ENCODE data around the gene TIGD1. TPM values are rescaled to one million over a fixed set of nuclear protein-coding genes. Genes with fewer than 3 reads are reported as not detected.

Gene TIGD1
- total RNA-seq, 1 experiment from 2014 or later, result 6.0 TPM

GRCh38 chr2:232587512-232587911, 37.2 kb upstream of the TIGD1 start:
- Histone ChIP-seq H3K4me3 (replicated peaks in 1 of 2; ENCODE audit: low read depth in 1 of 2, low read length in 2 of 2) (no peak overlapping the region), H2AFZ (ENCODE audit: low read depth, low read length, poor library complexity, severe bottlenecking) (no peak overlapping the region), H3K36me3 (ENCODE audit: control insufficient read depth in 1 of 2, insufficient read depth in 2 of 2, low read length in 2 of 2) (no peaks in the 10 kb centered on the region), H3K79me2 (ENCODE audit: insufficient read depth, low read length) (no peaks in the 10 kb centered on the region), H4K20me1 (ENCODE audit: insufficient read depth) (no peaks in the 10 kb centered on the region), H3K27me3 (ENCODE audit: insufficient read depth, low read length) (no peaks in the 10 kb centered on the region), H3K9ac (ENCODE audit: low read length) (no peak overlapping the region), H3K27ac (ENCODE audit: low read depth, low read length) (no peak overlapping the region), H3K4me2 (ENCODE audit: low read length) (no peak overlapping the region), H3K9me2 (ENCODE audit: insufficient read depth) (no peaks in the 10 kb centered on the region), H3K4me1 (ENCODE audit: control insufficient read depth in 1 of 2, insufficient read depth in 2 of 2, low read length in 2 of 2) (peaks cover 14 to 20% of the 10 kb centered on the region in 2 experiments), H3K9me3 (ENCODE audit: control insufficient read depth in 1 of 2, insufficient read depth in 1 of 2, low read depth in 1 of 2, low read length in 2 of 2) (no peaks in the 10 kb centered on the region)
- no TSS peak for BruUV-seq (replicated peaks)
- no peak for ATAC-seq
- CTCF ChIA-PET, result no interaction called here
- TF ChIP-seq CBX3 (IDR thresholded peaks at IDR 0.05; ENCODE audit: low read depth) (no peak), POLR2A (IDR thresholded peaks at IDR 0.05; ENCODE audit: borderline replicate concordance, extremely low read depth, insufficient read depth, insufficient read length) (no peak), RAD21 (IDR thresholded peaks at IDR 0.05; ENCODE audit: low read depth) (no peak), FOSL1 (IDR thresholded peaks at IDR 0.05; ENCODE audit: low read depth) (no peak), ATF3 (IDR thresholded peaks at IDR 0.05) (no peak), TCF7L2 (IDR thresholded peaks at IDR 0.05; ENCODE audit: borderline replicate concordance, extremely low read depth, insufficient read depth, insufficient read length) (no peak), POLR2AphosphoS5 (IDR thresholded peaks at IDR 0.05; ENCODE audit: low read depth, low read length) (no peak), ZFX (IDR thresholded peaks at IDR 0.05) (no peak), CEBPB (IDR thresholded peaks at IDR 0.05; ENCODE audit: low read depth) (no peak), ELF1 (IDR thresholded peaks at IDR 0.05; ENCODE audit: borderline replicate concordance, low read depth) (no peak), EGR1 (IDR thresholded peaks at IDR 0.05; ENCODE audit: low read depth) (no peak), JUND (IDR thresholded peaks at IDR 0.05) (no peak), CTCF (IDR thresholded peaks at IDR 0.05 in 2 of 3, conservative IDR thresholded peaks at IDR 0.05 in 1 of 3; ENCODE audit: borderline replicate concordance in 1 of 3, insufficient read depth in 1 of 3, low read depth in 2 of 3, low read length in 2 of 3) (no peak), SP1 (IDR thresholded peaks at IDR 0.05; ENCODE audit: low read depth) (no peak), SRF (IDR thresholded peaks at IDR 0.05; ENCODE audit: low read depth) (no peak)
- TF ChIP-seq, protein P1, sequence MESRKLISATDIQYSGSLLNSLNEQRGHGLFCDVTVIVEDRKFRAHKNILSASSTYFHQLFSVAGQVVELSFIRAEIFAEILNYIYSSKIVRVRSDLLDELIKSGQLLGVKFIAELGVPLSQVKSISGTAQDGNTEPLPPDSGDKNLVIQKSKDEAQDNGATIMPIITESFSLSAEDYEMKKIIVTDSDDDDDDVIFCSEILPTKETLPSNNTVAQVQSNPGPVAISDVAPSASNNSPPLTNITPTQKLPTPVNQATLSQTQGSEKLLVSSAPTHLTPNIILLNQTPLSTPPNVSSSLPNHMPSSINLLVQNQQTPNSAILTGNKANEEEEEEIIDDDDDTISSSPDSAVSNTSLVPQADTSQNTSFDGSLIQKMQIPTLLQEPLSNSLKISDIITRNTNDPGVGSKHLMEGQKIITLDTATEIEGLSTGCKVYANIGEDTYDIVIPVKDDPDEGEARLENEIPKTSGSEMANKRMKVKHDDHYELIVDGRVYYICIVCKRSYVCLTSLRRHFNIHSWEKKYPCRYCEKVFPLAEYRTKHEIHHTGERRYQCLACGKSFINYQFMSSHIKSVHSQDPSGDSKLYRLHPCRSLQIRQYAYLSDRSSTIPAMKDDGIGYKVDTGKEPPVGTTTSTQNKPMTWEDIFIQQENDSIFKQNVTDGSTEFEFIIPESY (IDR thresholded peaks at IDR 0.05; ENCODE audit: extremely low read depth, insufficient replicate concordance, low read length), result no peak
- TF ChIP-seq, protein P2, sequence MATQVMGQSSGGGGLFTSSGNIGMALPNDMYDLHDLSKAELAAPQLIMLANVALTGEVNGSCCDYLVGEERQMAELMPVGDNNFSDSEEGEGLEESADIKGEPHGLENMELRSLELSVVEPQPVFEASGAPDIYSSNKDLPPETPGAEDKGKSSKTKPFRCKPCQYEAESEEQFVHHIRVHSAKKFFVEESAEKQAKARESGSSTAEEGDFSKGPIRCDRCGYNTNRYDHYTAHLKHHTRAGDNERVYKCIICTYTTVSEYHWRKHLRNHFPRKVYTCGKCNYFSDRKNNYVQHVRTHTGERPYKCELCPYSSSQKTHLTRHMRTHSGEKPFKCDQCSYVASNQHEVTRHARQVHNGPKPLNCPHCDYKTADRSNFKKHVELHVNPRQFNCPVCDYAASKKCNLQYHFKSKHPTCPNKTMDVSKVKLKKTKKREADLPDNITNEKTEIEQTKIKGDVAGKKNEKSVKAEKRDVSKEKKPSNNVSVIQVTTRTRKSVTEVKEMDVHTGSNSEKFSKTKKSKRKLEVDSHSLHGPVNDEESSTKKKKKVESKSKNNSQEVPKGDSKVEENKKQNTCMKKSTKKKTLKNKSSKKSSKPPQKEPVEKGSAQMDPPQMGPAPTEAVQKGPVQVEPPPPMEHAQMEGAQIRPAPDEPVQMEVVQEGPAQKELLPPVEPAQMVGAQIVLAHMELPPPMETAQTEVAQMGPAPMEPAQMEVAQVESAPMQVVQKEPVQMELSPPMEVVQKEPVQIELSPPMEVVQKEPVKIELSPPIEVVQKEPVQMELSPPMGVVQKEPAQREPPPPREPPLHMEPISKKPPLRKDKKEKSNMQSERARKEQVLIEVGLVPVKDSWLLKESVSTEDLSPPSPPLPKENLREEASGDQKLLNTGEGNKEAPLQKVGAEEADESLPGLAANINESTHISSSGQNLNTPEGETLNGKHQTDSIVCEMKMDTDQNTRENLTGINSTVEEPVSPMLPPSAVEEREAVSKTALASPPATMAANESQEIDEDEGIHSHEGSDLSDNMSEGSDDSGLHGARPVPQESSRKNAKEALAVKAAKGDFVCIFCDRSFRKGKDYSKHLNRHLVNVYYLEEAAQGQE (IDR thresholded peaks at IDR 0.05; ENCODE audit: low read depth), result no peak
- intact Hi-C loops (cut with micrococcal nuclease), result no loop called here
- RAD21 ChIA-PET (ENCODE audit: low non-redundant PET in 1 of 2, low total read pairs in 2 of 2, uncharacterized antibody in 2 of 2, unreplicated experiment in 2 of 2), result no interaction called here
- no peak for DNase-seq (ENCODE audit: low read depth, low spot score)
- POLR2A ChIA-PET, result no interaction called here
